ENCODE results near the gene BTN1A1. TPM values are rescaled to one million over a fixed set of nuclear protein-coding genes. Genes with fewer than 3 reads are reported as not detected.
"Not testable (repeated sequence)": the region's sequence is repeated elsewhere in the genome, so short reads cannot be mapped to it uniquely, and the experiment has no call there.

The BTN1A1 gene
- total RNA-seq, 1 donor = not detected

DNA sequence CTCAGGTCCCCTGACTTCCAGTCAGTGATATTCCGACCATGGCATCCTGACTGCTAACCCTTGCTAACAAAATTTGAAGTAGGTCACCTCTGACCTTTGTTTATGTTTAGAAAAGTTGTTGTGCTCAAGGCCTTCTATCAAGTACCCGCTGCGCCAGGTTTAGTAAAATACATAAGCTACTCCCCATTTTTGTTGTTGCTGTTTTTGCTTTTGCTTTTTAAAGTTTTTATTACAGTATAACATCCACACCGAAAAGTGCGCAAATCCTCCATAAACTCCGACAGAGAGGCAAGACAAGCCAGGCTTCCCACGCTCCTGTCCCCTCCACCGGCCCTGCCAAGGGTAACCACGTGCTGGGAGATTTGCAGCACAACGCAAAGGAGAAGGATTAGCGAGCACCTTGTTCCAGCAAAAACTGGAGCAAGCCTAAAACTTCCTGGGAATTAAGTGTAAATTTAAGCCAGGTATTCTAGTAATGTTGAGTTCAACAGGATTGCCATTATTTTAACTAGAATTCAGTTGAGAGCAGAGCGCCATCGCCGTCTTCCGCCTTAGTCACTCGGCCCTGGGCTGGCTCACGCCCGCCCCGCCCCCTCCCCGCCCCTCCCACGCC lies 20.2 kb downstream of the BTN1A1 start:
- Histone ChIP-seq H3K9me3 (ENCODE audit: low read depth, low read length) (no peaks in the 10 kb centered on the region), H3K4me3 (ENCODE audit: low read length) (peak overlapping the region; percentile 39), H3K27me3 (ENCODE audit: insufficient read depth, low read length) (no peaks in the 10 kb centered on the region), H3K4me1 (ENCODE audit: insufficient read depth, low read length) (peaks cover 27% of the 10 kb centered on the region)

GRCh38 chr6:26520850-26521599 lies 20.9 kb downstream of the BTN1A1 start:
- peak overlapping the region; percentile 71 for H3K4me3 ChIP-seq (ENCODE audit: low read length)
- H3K27me3 ChIP-seq (ENCODE audit: insufficient read depth, low read length) = no peaks in the 10 kb centered on the region
- H3K9me3 ChIP-seq (ENCODE audit: low read depth, low read length) = no peaks in the 10 kb centered on the region
- H3K4me1 ChIP-seq (ENCODE audit: insufficient read depth, low read length) = peaks cover 30% of the 10 kb centered on the region

DNA sequence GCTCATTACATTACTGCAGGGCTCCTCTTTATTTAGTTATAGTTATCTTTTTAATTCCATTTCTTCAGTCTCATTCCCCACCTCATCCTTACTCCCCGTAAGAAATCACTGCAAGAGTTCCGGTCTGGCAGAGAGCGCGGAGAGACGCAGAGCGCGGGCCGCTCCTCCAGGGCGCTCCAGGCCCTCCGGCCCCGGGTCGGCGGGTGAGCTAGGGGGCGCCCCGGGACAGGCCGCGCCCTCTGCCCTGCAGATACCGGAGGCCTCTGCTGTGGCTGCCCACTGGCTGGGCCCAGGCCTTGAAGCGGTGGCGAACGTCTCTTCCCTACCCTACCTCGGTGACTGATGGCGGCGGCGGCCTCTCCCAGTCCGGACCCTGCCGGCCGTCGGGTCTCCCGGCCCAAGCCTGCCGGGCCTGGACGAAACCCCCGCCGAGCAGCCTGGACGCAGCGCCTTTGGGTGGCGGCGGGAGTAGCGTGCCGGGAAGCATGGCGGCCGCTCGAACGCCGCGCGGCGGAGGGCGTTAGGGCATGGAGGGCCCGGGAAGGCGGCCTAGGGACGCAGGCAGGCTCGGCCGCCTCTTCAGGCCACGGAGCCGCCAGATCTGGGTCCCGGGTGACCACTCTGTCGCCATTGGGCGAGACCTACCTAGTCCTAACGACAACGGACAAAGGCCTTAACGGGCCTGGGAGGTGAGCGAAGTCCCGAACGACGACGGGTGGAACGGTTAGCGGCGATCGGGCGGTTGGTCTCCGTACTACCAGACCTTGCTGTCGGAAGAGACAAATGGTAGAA lies 21.7 kb downstream of the BTN1A1 start:
- H3K4me3 ChIP-seq (ENCODE audit: low read length) = peak overlapping the region; percentile 71
- peaks cover 30% of the 10 kb centered on the region for H3K4me1 ChIP-seq (ENCODE audit: insufficient read depth, low read length)
- H3K9me3 ChIP-seq (ENCODE audit: low read depth, low read length) = no peaks in the 10 kb centered on the region
- H3K27me3 ChIP-seq (ENCODE audit: insufficient read depth, low read length) = no peaks in the 10 kb centered on the region

- peak overlapping the region; percentile 71 for H3K4me3 ChIP-seq (ENCODE audit: low read length)
- H3K4me1 ChIP-seq (ENCODE audit: insufficient read depth, low read length) = peaks cover 30% of the 10 kb centered on the region
- not testable (repeated sequence) for H3K9me3 ChIP-seq (ENCODE audit: low read depth, low read length); H3K27me3 ChIP-seq (ENCODE audit: insufficient read depth, low read length)
These were observed 22.6 kb downstream of the BTN1A1 start for GRCh38 chr6:26522486-26523228.

GRCh38 chr6:26524314-26524713 lies 24.2 kb downstream of the BTN1A1 start:
- H3K9me3 ChIP-seq (ENCODE audit: low read depth, low read length); H3K27me3 ChIP-seq (ENCODE audit: insufficient read depth, low read length); H3K4me3 ChIP-seq (ENCODE audit: low read length): not testable (repeated sequence)
- H3K4me1 ChIP-seq (ENCODE audit: insufficient read depth, low read length) = peaks cover 30% of the 10 kb centered on the region

GRCh38 chr6:26524722-26525370 lies 24.7 kb downstream of the BTN1A1 start:
- Histone ChIP-seq H3K9me3 (ENCODE audit: low read depth, low read length) (no peaks in the 10 kb centered on the region), H3K4me3 (ENCODE audit: low read length) (no peak overlapping the region), H3K27me3 (ENCODE audit: insufficient read depth, low read length) (no peaks in the 10 kb centered on the region), H3K4me1 (ENCODE audit: insufficient read depth, low read length) (peaks cover 30% of the 10 kb centered on the region)

GRCh38 chr6:26525838-26526237 lies 25.7 kb downstream of the BTN1A1 start:
- no peaks in the 10 kb centered on the region for H3K9me3 ChIP-seq (ENCODE audit: low read depth, low read length)
- no peak overlapping the region for H3K4me3 ChIP-seq (ENCODE audit: low read length)
- H3K27me3 ChIP-seq (ENCODE audit: insufficient read depth, low read length) = no peaks in the 10 kb centered on the region
- peaks cover 23% of the 10 kb centered on the region for H3K4me1 ChIP-seq (ENCODE audit: insufficient read depth, low read length)

DNA sequence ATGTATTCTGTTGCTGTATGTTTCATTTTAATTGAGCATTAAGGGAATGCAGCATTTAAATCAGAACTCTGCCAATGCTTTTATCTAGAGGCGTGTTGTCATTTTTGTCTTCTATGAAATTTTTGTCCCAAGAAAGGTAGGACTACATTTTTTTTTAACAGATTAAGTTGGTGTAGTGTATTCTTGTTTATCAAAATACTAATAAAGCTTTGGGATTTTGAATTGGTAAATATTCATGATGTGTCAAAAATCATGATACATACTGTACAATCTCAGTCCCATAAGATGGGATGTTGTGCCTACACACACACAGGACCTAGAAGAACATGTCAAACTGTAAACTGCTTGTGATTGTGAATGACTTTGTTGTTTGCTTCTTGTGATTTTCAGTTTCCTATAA lies 26.8 kb downstream of the BTN1A1 start:
- Histone ChIP-seq H3K27me3 (ENCODE audit: insufficient read depth, low read length) (no peaks in the 10 kb centered on the region), H3K4me3 (ENCODE audit: low read length) (no peak overlapping the region), H3K4me1 (ENCODE audit: insufficient read depth, low read length) (peaks cover 18% of the 10 kb centered on the region), H3K9me3 (ENCODE audit: low read depth, low read length) (no peaks in the 10 kb centered on the region)

DNA sequence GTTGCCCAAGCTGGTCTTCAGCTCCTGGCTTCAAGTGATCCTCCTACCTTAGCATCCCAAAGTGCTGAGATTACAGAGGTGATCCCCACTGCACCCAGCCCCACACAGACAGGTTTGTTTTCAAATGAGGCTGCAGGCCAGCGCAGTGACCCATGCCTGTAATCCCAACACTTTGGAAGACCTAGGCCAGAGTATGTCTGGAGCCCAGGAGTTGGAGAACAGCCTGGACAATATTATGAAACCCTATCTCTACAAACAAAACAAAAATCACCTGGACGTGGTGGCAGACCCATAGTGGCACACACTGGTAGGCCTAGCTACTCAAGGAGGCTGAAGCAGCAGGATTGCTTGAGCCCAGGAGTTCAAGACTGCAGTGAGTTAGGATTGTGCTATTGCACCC lies 30.1 kb downstream of the BTN1A1 start:
- Histone ChIP-seq H3K9me3 (ENCODE audit: low read depth, low read length) (no peaks in the 10 kb centered on the region), H3K27me3 (ENCODE audit: insufficient read depth, low read length) (no peaks in the 10 kb centered on the region), H3K4me3 (ENCODE audit: low read length) (no peak overlapping the region), H3K4me1 (ENCODE audit: insufficient read depth, low read length) (peaks cover 23% of the 10 kb centered on the region)

DNA sequence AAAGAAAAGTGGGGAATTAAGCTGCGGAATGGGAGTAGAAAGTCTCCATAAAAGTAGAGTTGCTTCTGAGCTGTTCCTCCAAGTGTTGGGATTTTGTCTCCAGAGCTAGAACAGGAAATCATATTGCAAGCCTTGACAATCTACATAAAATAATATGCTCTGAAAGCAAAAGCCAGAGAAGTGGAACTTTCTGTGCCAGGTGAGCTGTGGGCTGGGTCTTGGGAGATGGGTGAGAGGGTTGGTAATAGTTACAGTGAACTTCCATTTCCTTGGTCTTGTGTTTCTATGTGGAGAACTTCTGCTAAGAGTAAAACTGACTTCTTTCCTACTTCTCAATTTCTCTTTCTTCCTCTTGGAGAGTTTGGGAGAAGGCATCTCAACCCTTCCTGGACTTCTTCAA lies 31.8 kb downstream of the BTN1A1 start:
- H3K27me3 ChIP-seq (ENCODE audit: insufficient read depth, low read length) = no peaks in the 10 kb centered on the region

DNA sequence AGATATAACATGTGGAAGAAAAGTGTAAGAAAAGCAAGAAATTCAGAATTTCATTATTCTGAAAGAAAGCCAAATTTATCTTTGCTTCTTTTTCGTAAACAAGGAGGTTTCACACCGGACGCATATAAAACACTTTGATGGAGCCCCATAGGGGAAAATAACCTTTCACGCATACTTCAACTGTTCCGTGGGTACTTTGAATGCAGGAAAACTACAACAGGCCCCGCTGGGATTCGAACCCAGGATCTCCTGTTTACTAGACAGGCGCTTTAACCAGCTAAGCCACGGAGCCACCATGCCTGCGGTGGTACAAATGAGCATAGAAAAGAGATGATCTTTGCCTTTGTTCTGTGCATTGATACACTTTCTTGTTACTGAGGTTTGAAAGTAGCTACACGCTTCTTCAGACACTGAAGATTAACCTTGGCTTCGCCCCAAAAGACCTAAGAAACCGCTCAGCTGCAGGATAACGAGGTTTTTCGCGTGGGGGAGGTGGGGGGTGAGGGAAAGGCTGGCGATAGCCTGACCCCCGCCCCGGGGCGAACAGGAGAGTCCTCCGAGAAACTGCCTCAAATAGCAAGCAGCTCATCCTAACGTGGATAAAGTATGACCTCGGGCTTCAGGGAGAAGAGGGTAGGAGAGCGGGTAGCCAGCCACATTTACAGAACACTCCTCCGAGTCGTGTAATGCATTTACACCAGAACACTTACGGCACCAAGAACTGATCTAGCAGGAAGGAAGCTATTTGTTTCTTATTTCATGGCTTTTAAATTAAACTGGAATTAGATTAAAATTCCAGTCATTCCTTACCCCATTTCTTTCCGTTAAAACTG lies 32.8 kb downstream of the BTN1A1 start:
- peak overlapping the region; percentile 59 for H3K4me3 ChIP-seq (ENCODE audit: low read length)
- H3K27me3 ChIP-seq (ENCODE audit: insufficient read depth, low read length) = no peaks in the 10 kb centered on the region
- peaks cover 35% of the 10 kb centered on the region for H3K4me1 ChIP-seq (ENCODE audit: insufficient read depth, low read length)
- no peaks in the 10 kb centered on the region for H3K9me3 ChIP-seq (ENCODE audit: low read depth, low read length)

More for the DNA sequence above, 31.8 kb downstream of the BTN1A1 start:
- Histone ChIP-seq H3K4me1 (ENCODE audit: insufficient read depth, low read length) (peaks cover 34% of the 10 kb centered on the region), H3K4me3 (ENCODE audit: low read length) (no peak overlapping the region), H3K9me3 (ENCODE audit: low read depth, low read length) (no peaks in the 10 kb centered on the region)

DNA sequence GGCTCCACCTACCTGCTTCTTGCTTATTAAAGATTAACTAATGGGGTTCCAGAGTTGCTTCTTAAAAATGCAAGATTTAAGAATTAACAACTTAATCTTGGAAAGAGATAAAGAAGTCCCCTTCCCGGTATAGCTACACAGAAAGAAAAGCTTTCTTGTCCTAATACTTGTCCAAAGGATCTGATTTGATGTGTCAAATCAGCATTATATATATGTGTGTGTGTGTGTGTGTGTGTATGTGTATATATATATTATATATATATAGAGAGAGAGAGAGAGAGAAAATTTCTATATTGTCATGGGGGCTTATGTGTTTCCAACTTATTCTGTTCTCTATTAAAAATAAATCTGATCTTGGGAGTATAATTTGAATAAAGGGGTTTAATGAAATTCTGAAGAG lies 33.4 kb downstream of the BTN1A1 start:
- Histone ChIP-seq H3K27me3 (ENCODE audit: insufficient read depth, low read length) (no peaks in the 10 kb centered on the region), H3K4me3 (ENCODE audit: low read length) (peak overlapping the region; percentile 59), H3K4me1 (ENCODE audit: insufficient read depth, low read length) (peaks cover 36% of the 10 kb centered on the region), H3K9me3 (ENCODE audit: low read depth, low read length) (no peaks in the 10 kb centered on the region)

- no peaks in the 10 kb centered on the region for H3K27me3 ChIP-seq (ENCODE audit: insufficient read depth, low read length)
- H3K4me3 ChIP-seq (ENCODE audit: low read length) = no peak overlapping the region
- H3K9me3 ChIP-seq (ENCODE audit: low read depth, low read length) = no peaks in the 10 kb centered on the region
- peaks cover 50% of the 10 kb centered on the region for H3K4me1 ChIP-seq (ENCODE audit: insufficient read depth, low read length)
These were observed 34.8 kb downstream of the BTN1A1 start for GRCh38 chr6:26534681-26535465.

Data from mononuclear cell (primary cell).